K562 (cell line): ENCODE data around the gene GMDS. TPM values are rescaled to one million over a fixed set of nuclear protein-coding genes. Genes with fewer than 3 reads are reported as not detected.

Experiments used
- ATAC-seq: fragments of 200-7000 bp; cut with Tn5 transposase; 3 replicates; pipeline ENCODE4 v1.9.1; 2020; ENCODE audit warnings: moderate library complexity
- BruUV-seq: library from RNA; stranded (reverse); fragments of 400-500 nt; replicated peaks from 2 replicates; lab custom pipeline; 2021; lab: Mats Ljungman, UMichigan
- CTCF ChIA-PET: fragments of 300-600 bp; formaldehyde crosslinking; extraction: SDS; loops from one replicate; lab custom pipeline; 2021; ENCODE audit warnings: low intra/inter-chr PET ratio; lab: Yijun Ruan, JAX
- POLR2A ChIA-PET: fragments of 300-600, 350-650 bp; sonication (Branson Sonifier 250); formaldehyde crosslinking; extraction: SDS; loops from one replicate; lab custom pipeline; 2021; ENCODE audit warnings: antibody characterized with exemption, inconsistent platforms; lab: Yijun Ruan, JAX
- DNase-seq, 4 experiments: peaks; one replicate each; pipeline versions ENCODE4 v3.0.0 to v3.0.0-alpha.2; 2011 to 2018; ENCODE audit warnings: low spot score in 3 of 4, mixed read lengths in 3 of 4; ENCODE audit errors: extremely low read depth in 1 of 4
- FAIRE-seq: peaks from 2 replicates; lab custom pipeline; 2011; peaks lifted over from hg19 to GRCh38; lab: Jason Lieb, UNC
- H2AFZ ChIP-seq: 2 replicates; pipeline ENCODE4 v1.6.0; 2011; ENCODE audit warnings: low read depth, low read length, control low read depth, inconsistent platforms
- H3K27ac ChIP-seq: fragments of 200-600 bp; 3 replicates; pipeline ENCODE4 v1.8.0; 2011; ENCODE audit warnings: low read depth, mild to moderate bottlenecking, control low read depth, inconsistent platforms, low read length, moderate library complexity, mixed read lengths; ENCODE audit errors: extremely low read depth
- H3K27me3 ChIP-seq, 2 experiments: fragments of 300-600 bp in 1 of 2; 2 replicates in 1 of 2; 3 replicates in 1 of 2; pipeline versions ENCODE4 v1.6.0 to v1.8.0; 2011; ENCODE audit warnings: inconsistent platforms in 2 of 2, low read length in 2 of 2, mild to moderate bottlenecking in 1 of 2, mixed read lengths in 1 of 2, moderate library complexity in 1 of 2; ENCODE audit not compliant: control insufficient read depth in 2 of 2, insufficient read depth in 2 of 2
- H3K36me3 ChIP-seq: fragments of 300-600 bp; 3 replicates; pipeline ENCODE4 v1.8.0; 2011; ENCODE audit warnings: mild to moderate bottlenecking, low read length, inconsistent platforms; ENCODE audit not compliant: control insufficient read depth, insufficient read depth
- H3K4me1 ChIP-seq, 2 experiments: fragments of 200-600 bp in 1 of 2; replicated peaks in 1 of 2; 2 replicates in 1 of 2; 3 replicates in 1 of 2; pipeline versions ENCODE4 v1.5.1 to v1.8.0; 2011; ENCODE audit warnings: inconsistent platforms in 2 of 2, low read length in 2 of 2, mild to moderate bottlenecking in 1 of 2, mixed read lengths in 1 of 2, moderate library complexity in 1 of 2; ENCODE audit not compliant: control insufficient read depth in 2 of 2, insufficient read depth in 2 of 2
- H3K4me2 ChIP-seq: 2 replicates; pipeline ENCODE4 v1.6.1; 2011; ENCODE audit warnings: low read length, control low read depth, inconsistent platforms, mixed read lengths; ENCODE audit not compliant: insufficient read depth
- H3K4me3 ChIP-seq: fragments of 200-600 bp; sonication (generic), shearing (Covaris generic); 2 replicates; pipeline ENCODE4 v1.5.1; 2016; ENCODE audit warnings: control low read depth, inconsistent platforms
- H3K79me2 ChIP-seq: fragments of 200-600 bp; 3 replicates; pipeline ENCODE4 v1.8.0; 2011; ENCODE audit warnings: low read length, inconsistent platforms; ENCODE audit not compliant: control insufficient read depth, insufficient read depth
- H3K9ac ChIP-seq, 2 experiments: 2 replicates each; pipeline versions ENCODE4 v1.6.0 to v1.6.1; 2011; ENCODE audit warnings: low read depth in 2 of 2, low read length in 2 of 2, control low read depth in 1 of 2, inconsistent platforms in 1 of 2, mild to moderate bottlenecking in 1 of 2, mixed read lengths in 1 of 2; ENCODE audit not compliant: insufficient read depth in 1 of 2
- H3K9me1 ChIP-seq: one replicate; pipeline ENCODE4 v1.6.0; 2011; ENCODE audit warnings: inconsistent platforms, mild to moderate bottlenecking, low read length, moderate library complexity; ENCODE audit not compliant: control insufficient read depth, insufficient read depth
- H3K9me3 ChIP-seq: replicated peaks from 2 replicates; pipeline ENCODE4 v1.5.1; 2011; ENCODE audit warnings: low read depth, low read length, inconsistent platforms; ENCODE audit not compliant: control insufficient read depth, insufficient read depth
- H4K20me1 ChIP-seq: replicated peaks from 2 replicates; pipeline ENCODE4 v1.6.1; 2011; ENCODE audit warnings: low read length, inconsistent platforms, mixed read lengths; ENCODE audit not compliant: control insufficient read depth, insufficient read depth
- CBX8 ChIP-seq: fragments of 200-600 bp; sonication (generic); IDR thresholded peaks from 2 replicates; pipeline ENCODE4 v1.6.1; 2012; ENCODE audit warnings: borderline replicate concordance, mixed run types, low read depth, mild to moderate bottlenecking, moderate library complexity, mixed read lengths, low read length, control low read depth, inconsistent platforms; ENCODE audit not compliant: poor library complexity, severe bottlenecking; ENCODE audit errors: extremely low read depth
- CEBPG ChIP-seq, 3 experiments: fragments of 200-800 bp in 1 of 3; sonication (Bioruptor generic) in 1 of 3; sonication (generic) in 1 of 3; formaldehyde crosslinking in 1 of 3; IDR thresholded peaks in 2 of 3; conservative IDR thresholded peaks in 1 of 3; 2 replicates each; pipeline versions ENCODE4 v1.6.1 to v1.8.0; 2016 to 2022; ENCODE audit warnings: missing compliant biosample characterization in 2 of 3, missing genetic modification characterization in 2 of 3, mild to moderate bottlenecking in 1 of 3, missing genetic modification reagents in 1 of 3
- FOXP1 ChIP-seq: sonication (generic); formaldehyde crosslinking; IDR thresholded peaks from 2 replicates; pipeline ENCODE4 v1.8.0; 2022; ENCODE audit warnings: mild to moderate bottlenecking, missing genetic modification reagents
- POLR3G ChIP-seq: IDR thresholded peaks from 2 replicates; pipeline ENCODE4 v1.6.1; 2011; ENCODE audit not compliant: insufficient read length, insufficient replicate concordance; ENCODE audit errors: extremely low read depth
- SRSF3 ChIP-seq: fragments of 200-400 bp; formaldehyde crosslinking; IDR thresholded peaks from 2 replicates; pipeline ENCODE4 v1.6.1; 2016; ENCODE audit warnings: mild to moderate bottlenecking, low read length, moderate library complexity; ENCODE audit not compliant: insufficient read depth
- WGBS: fragments of 100-300 bp; shearing (Covaris generic); methylation state at CpG from one replicate; pipeline ENCODE4 v1.1.6; 2016; ENCODE audit warnings: low coverage, mixed read lengths; ENCODE audit not compliant: insufficient coverage; ENCODE audit errors: missing lambda C conversion rate; 5-methylcytosine and 5-hydroxymethylcytosine counted together
- in situ Hi-C: fragments of 300-500 bp; cut with MboI; formaldehyde crosslinking; loops from 4 replicates; pipeline ENCODE4 v1.15.0; 2018; ENCODE audit warnings: inconsistent platforms, mixed read lengths
- intact Hi-C: fragments of 100-400 bp; cut with micrococcal nuclease; formaldehyde crosslinking; loops from 2 replicates; pipeline ENCODE4 v1.14.2; 2022
- polyA plus RNA-seq, 8 experiments: library from polyadenylated mRNA; depleted of rRNA in 4 of 8; stranded (reverse) in 5 of 8; unstranded in 3 of 8; fragments of >200 nt; fragmentation: Nextera tagmentation in 2 of 8; fragmentation: Illumina TruSeq in 1 of 8; extraction: Ambion mirVana in 2 of 8; extraction: Trizol in 1 of 8; gene quantifications; 2 replicates each; pipeline versions ENCODE4 v1.2.1 to v1.2.3, GENCODE V29; 2011 to 2014; ENCODE audit warnings: inconsistent platforms in 1 of 8, missing spikeins in 1 of 8
- total RNA-seq, 7 experiments: library from RNA; depleted of rRNA in 6 of 7; stranded (reverse); fragments of >200 nt in 6 of 7; fragmentation: Illumina TruSeq in 2 of 7; extraction: Trizol in 2 of 7; gene quantifications; 2 replicates each; pipeline versions ENCODE4 v1.2.1 to v1.2.3, GENCODE V29; 2011 to 2021; ENCODE audit warnings: low replicate concordance in 1 of 7

Gene GMDS
- total and polyA plus RNA-seq, 9 of the 15 experiments (the other 6 are each of a cell fraction or from before 2014, with no cell fraction given) = 0.48 to 31.8 (median 13.4) TPM

DNA sequence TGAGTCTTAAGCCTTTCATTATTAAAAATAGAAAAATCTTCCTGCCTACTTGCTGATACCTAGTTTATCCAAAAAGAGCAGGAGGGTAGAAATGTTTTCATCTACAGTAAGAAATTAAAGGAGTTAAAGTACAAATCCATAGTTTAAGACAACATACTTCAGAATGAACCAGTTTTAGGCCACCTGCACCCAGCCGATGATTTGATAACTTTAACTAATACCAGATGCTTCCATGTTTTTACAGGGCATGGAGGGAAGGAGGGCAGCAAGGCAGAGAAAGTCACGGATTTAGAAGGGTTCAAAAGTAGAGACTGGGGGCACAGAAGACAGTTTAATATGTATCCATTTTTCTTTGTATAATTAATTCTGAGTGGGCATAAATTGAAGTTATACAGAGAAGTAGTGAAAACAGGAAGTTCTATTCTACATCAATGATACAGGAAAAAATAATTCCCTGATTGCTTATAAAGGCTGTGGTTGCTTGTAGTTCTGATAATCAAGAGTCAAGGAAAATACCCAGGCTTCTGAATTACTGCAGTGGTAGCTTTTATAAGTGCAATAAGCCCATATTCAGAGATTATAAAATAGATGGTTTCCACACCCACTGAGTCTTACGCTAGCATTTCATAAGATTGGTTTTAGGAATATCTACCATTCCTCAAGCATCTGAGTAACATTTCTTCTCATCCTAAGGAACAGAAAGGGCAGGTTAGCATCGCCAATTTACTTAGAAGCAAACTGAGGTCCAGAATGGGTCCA lies 72.0 kb downstream of the GMDS start:
- WGBS = 22% methylated on average over 4 of the region's 4 CpGs
- in situ Hi-C loops = no loop called here
- ChIA-PET CTCF (no interaction called here), POLR2A (no interaction called here)
- no TSS peak for BruUV-seq
- no peak for FAIRE-seq
- H2AFZ ChIP-seq = no peak overlapping the region
- H3K36me3 ChIP-seq = no peaks in the 10 kb centered on the region
- no peaks in the 10 kb centered on the region for H3K9me1 ChIP-seq
- no peak overlapping the region for H3K4me2 ChIP-seq
- no peak for ATAC-seq
- peaks cover 3 to 8% of the 10 kb centered on the region in 2 experiments; a peak in 4 of 5 replicates for H3K27me3 ChIP-seq
- H3K9ac ChIP-seq = no peak overlapping the region
- no peak for TF ChIP-seq SRSF3
- peak; percentile 36 for TF ChIP-seq CBX8
- TF ChIP-seq, all 486 proteins: peak for 1
- Histone ChIP-seq H3K4me1 (no peaks in the 10 kb centered on the region), H4K20me1 (peaks cover 3% of the 10 kb centered on the region; the same call in 1 of the 2 replicates), H3K9me3 (no peaks in the 10 kb centered on the region), H3K4me3 (no peak overlapping the region), H3K27ac (no peak overlapping the region), H3K79me2 (no peaks in the 10 kb centered on the region)
- DNase-seq = no peak
- intact Hi-C loops = no loop called here

DNA sequence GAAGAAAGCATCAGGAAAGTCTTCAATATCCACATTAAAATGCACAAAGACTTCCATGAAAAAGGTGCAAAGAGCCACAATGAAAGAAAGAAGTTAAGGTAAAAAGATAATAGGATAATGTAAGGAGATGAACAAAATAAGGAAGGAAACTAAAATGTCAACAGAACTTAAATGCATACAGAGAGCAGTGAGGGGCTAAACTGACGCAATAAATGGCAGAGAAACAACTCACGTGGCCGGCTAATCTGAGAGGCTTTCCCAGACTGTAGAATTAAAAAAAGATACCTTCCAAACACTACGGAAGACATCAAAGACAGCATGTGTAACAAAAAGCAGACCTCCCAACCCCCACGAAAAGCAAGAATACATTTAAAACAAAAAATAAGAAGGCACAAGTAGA lies 73.7 kb downstream of the GMDS start:
- in situ Hi-C loops = no loop called here
- ChIA-PET CTCF (no interaction called here), POLR2A (no interaction called here)
- H3K9ac ChIP-seq = no peak overlapping the region
- peaks cover 3 to 7% of the 10 kb centered on the region in 2 experiments for H3K27me3 ChIP-seq
- H3K27ac ChIP-seq = no peak overlapping the region
- H3K79me2 ChIP-seq = no peaks in the 10 kb centered on the region
- 2% methylated on average over 5 of the region's 5 CpGs for WGBS
- no peak for ATAC-seq
- H3K9me1 ChIP-seq = no peaks in the 10 kb centered on the region
- intact Hi-C loops = no loop called here
- FAIRE-seq = no peak
- peaks cover 10% of the 10 kb centered on the region; the same call in 1 of the 2 replicates for H4K20me1 ChIP-seq
- DNase-seq = no peak
- H3K9me3 ChIP-seq = no peaks in the 10 kb centered on the region
- H3K4me3 ChIP-seq = no peak overlapping the region
- no peaks in the 10 kb centered on the region for H3K4me1 ChIP-seq
- H3K4me2 ChIP-seq = no peak overlapping the region
- no TSS peak for BruUV-seq
- no peak overlapping the region for H2AFZ ChIP-seq
- TF ChIP-seq FOXP1 (CRISPR knock-in tag) (no peak), POLR3G (no peak), CEBPG (CRISPR knock-in tag; IDR thresholded peaks at IDR 0.05) (no peak), CEBPG (tag; conservative IDR thresholded peaks at IDR 0.05 in 1 of 2, IDR thresholded peaks at IDR 0.05 in 1 of 2) (peak in 1 of 2 experiments; percentile 28; a peak in 2 of 4 replicates)
- no peaks in the 10 kb centered on the region for H3K36me3 ChIP-seq
